ENCODE measurements around the gene CTIF.

Gene CTIF

DNA sequence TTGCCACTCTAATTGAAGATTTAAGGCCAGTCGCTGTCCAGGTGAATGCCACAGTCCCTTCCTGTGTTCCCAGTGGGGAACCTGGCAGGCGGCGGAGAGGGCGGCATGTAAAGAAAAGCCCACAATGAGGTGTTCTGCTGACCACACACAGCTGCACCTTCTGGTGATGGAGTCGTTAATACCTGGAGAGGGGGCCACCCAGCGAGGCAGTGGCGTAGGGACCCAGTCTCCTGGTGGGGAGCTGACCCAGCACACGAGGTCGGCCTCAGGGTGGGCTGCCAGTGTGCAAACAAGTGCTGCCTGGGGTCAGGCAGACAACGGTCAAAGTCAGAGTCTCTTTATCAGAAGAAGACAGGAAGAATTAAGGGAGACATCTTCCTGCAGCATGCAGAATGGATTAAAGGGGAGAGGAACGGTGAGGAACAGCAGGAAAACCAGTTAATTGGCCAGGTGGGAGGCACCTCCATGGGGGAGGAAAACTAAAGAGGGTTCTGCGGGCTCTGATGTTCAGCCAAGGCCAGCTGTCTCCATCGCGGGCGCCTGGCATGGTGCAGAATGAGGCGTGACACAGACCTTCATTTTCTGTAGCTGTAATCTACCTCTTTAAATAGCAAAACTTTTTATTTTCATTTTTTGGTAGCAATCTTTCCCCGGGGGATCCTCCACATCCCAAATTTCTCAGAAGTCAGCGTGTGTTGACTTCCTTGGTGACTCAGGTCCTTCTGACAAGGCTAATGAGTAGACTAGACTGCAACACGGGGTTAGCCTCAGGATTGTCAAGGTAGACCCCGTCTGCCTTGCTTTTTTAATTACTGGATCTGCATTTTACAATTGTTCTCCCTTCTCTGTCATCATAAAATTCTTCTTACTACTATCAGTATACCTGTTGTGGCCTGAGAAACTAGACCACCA, 333.7 kb downstream of the CTIF start:
- TF ChIP-seq POLR2A (IDR thresholded peaks at IDR 0.05; ENCODE audit: low read depth, low read length) (no peak), POLR2AphosphoS5 (IDR thresholded peaks at IDR 0.05; ENCODE audit: low read depth, low read length) (no peak), TAF1 (IDR thresholded peaks at IDR 0.05; ENCODE audit: borderline replicate concordance, low read depth, low read length) (no peak)
- FAIRE-seq (no peak), DNase-seq (ENCODE audit: insufficient read length) (no peak)

DNA sequence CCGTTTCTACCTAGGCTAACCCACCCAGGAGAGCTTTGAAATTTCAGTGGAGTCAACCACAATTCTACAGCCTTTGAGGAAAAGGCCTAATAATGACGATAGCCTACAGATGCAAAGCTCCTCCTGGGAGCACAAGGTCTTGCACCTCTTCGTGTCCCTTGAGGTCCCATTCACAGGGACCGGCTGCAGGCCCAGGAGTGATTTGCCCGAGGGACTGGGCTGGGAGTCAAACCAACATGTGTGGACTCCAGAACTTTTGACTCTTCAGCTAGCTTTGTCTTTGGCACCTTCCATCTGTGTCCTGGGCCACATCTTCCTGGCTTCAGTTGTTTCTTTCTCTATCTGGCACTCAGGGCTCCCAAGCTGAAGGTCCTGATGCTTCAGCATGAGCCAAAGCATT, 335.4 kb downstream of the CTIF start:
- no peak for FAIRE-seq
- no peak for DNase-seq (ENCODE audit: insufficient read length)
- TF ChIP-seq POLR2AphosphoS5 (IDR thresholded peaks at IDR 0.05; ENCODE audit: low read depth, low read length), result no peak
- no peak for TF ChIP-seq TAF1 (IDR thresholded peaks at IDR 0.05; ENCODE audit: borderline replicate concordance, low read depth, low read length)
- no peak for TF ChIP-seq POLR2A (IDR thresholded peaks at IDR 0.05; ENCODE audit: low read depth, low read length)

DNA sequence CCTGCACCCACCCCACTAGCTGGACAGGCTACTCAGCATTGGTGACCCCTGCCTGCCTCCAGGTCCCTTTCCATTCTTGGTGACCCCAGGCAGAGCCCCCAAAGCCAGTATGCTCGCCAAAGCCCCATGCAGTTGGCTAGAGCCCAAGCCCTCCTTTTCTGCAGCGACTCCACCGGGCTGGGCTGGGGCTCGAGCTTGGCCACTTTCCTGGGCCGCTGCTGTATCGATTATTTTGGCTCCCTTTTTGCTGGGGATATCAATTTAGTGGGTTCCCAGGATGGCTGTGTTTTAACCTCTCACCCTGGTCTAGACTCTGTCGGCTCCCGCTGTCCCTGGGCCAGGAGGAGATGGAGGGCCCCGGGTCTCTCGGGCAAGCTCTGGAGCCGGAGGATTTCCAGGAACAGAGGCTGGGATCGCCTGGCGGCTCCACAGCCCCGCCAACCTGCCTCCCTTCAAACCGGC, 335.9 kb downstream of the CTIF start:
- TF ChIP-seq TAF1 (IDR thresholded peaks at IDR 0.05; ENCODE audit: borderline replicate concordance, low read depth, low read length) (no peak), POLR2A (IDR thresholded peaks at IDR 0.05; ENCODE audit: low read depth, low read length) (no peak), POLR2AphosphoS5 (IDR thresholded peaks at IDR 0.05; ENCODE audit: low read depth, low read length) (no peak)
- FAIRE-seq (no peak), DNase-seq (ENCODE audit: insufficient read length) (no peak)

DNA sequence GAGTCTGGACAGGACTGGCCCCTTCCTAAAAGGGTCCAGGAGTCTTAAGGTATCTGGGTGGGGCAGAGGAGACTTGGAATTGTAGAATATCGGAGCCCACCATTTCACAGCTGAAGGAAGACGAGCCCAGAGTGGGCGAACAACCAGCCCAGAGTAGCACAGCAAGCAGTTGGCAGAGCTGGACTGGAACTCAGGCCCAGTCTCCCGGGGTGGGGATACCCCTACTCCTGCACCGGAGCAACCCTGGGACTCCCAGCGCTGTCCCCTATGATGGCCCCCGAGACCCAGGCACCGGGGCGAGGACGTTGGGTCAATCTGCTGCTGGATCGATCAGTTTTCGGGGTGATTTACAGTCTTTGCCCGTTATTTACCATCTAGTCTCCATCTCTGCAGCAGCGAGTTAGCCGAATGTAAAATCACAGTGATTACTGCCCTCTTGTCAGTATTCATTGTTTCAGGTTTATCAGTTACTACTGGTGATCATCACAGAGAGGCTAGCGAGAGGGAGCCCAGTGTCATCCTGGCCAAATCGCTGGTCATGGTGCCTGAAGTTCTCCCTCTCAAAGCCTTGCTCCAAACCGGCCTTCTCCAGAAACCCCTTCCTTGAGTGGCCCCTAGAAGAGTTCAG, 336.6 kb downstream of the CTIF start:
- FAIRE-seq (no peak), DNase-seq (ENCODE audit: insufficient read length) (no peak)
- TF ChIP-seq POLR2A (IDR thresholded peaks at IDR 0.05; ENCODE audit: low read depth, low read length), result no peak
- no peak for TF ChIP-seq TAF1 (IDR thresholded peaks at IDR 0.05; ENCODE audit: borderline replicate concordance, low read depth, low read length)
- no peak for TF ChIP-seq POLR2AphosphoS5 (IDR thresholded peaks at IDR 0.05; ENCODE audit: low read depth, low read length)

DNA sequence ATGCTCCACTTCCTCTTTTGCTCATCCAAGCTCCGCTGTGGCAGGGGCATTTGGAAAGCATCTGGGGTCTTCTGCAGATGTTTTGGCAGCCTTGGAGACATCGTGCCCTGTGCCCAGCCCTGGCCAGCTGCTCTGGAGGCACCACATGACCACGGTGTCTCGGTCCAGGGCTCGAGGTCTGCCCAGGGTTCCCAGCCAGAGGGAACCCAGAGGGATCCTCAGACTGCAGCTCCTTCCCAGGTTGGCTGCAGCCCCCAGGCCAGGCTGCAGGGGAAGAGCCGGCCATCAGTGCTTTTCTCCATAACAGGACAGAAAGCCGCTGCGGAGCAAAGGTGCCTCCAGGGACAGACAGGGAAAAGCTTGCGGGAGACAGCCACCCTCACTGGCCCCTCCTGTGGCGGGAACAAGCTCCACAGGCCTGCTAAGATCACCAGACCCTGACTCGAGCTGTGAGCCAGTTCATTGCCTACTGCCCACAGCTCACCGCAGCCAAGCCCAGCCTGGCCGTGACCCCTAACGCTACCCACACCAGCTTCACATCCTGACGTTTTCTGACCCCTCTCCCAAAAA, 337.2 kb downstream of the CTIF start:
- TF ChIP-seq POLR2A (IDR thresholded peaks at IDR 0.05; ENCODE audit: low read depth, low read length), result no peak
- no peak for TF ChIP-seq POLR2AphosphoS5 (IDR thresholded peaks at IDR 0.05; ENCODE audit: low read depth, low read length)
- TF ChIP-seq TAF1 (IDR thresholded peaks at IDR 0.05; ENCODE audit: borderline replicate concordance, low read depth, low read length), result no peak
- FAIRE-seq (no peak), DNase-seq (ENCODE audit: insufficient read length) (no peak)

DNA sequence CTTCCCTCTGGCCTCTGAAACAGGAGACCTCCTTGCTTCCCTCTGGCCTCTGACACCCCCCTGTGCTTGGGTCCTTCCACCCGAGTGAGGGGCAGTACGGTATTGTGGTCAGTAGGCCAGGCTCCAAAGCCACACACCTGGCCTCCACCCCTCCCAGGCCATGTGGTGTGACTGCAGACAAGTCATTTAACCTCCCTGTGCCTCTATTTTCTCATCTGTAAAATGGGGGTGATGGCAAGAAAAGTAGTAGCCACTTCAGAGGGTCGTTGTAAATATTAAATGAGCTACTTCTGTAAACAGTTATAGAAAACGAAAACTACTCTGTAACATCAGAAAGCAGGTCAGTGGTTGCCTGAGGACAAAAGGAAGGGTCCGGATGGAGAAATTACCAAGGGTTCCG, 337.8 kb downstream of the CTIF start:
- DNase-seq (ENCODE audit: insufficient read length), result no peak
- TF ChIP-seq TAF1 (IDR thresholded peaks at IDR 0.05; ENCODE audit: borderline replicate concordance, low read depth, low read length), result no peak
- TF ChIP-seq POLR2AphosphoS5 (IDR thresholded peaks at IDR 0.05; ENCODE audit: low read depth, low read length), result no peak
- no peak for TF ChIP-seq POLR2A (IDR thresholded peaks at IDR 0.05; ENCODE audit: low read depth, low read length)
- FAIRE-seq, result peak; percentile 17

DNA sequence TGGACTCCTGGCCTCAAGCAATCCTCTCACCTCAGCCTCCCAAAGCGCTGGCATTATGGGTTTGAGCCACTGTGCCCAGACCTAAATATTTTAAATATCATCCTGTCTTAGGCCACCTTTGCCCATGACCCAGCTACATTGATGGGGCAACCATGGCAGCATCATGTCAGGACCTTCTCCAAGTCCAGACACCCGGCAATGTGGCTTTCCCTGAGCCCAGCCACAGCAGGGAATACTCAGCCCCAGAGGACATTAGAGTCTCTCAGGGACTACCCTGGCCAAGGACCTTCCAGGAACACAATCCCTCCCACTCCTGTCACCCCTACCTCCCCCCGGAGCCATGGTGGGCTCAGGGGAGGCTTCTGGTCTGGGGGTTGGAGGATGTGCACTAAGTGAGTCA, 339.1 kb downstream of the CTIF start:
- FAIRE-seq, result no peak
- TF ChIP-seq POLR2A (IDR thresholded peaks at IDR 0.05; ENCODE audit: low read depth, low read length) (no peak), POLR2AphosphoS5 (IDR thresholded peaks at IDR 0.05; ENCODE audit: low read depth, low read length) (no peak), TAF1 (IDR thresholded peaks at IDR 0.05; ENCODE audit: borderline replicate concordance, low read depth, low read length) (no peak)
- DNase-seq (ENCODE audit: insufficient read length), result no peak

DNA sequence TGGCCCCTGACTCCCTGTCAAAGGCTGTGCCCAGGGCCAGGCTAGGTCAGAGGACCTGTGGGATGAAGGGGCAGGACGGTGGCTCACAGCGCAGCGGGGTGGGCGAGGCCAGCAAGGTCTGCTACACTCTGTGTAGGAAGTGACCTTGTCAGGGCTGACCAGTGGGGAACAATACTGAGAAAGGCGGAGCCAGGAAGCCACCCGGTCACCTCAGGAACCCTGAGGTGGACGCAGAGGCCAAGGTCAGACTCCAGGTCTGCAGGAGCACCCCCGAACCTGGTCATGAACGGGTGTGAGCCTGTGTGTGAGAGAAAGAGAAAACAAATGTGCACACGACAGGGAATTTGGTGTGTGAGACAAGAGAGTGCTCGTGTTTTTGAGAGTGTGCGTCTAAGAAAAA, 339.6 kb downstream of the CTIF start:
- TF ChIP-seq POLR2AphosphoS5 (IDR thresholded peaks at IDR 0.05; ENCODE audit: low read depth, low read length) (no peak), POLR2A (IDR thresholded peaks at IDR 0.05; ENCODE audit: low read depth, low read length) (no peak), TAF1 (IDR thresholded peaks at IDR 0.05; ENCODE audit: borderline replicate concordance, low read depth, low read length) (no peak)
- FAIRE-seq, result no peak
- DNase-seq (ENCODE audit: insufficient read length), result no peak

DNA sequence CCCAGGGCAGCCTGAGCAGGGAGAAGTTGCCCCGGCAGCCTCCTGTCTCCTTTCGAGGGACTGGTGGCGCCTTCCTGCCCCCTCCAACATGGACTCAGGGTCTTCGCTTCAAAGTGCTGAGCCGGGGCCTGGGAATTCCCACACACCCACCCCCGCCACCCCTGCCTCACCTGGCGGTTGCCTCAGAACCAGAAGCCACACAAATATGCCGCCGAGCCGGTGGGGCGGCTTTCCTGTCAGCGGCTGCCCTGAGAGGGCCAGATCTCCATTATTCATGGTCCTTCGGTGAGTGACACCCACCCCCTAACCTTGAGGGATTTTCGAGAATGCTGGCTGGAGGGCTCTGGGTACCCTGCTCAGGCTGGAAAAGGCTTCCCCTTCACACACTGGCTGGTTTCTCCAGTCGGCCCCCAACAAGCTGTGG, 340.2 kb downstream of the CTIF start:
- DNase-seq (ENCODE audit: insufficient read length) (no peak), FAIRE-seq (no peak)

DNA sequence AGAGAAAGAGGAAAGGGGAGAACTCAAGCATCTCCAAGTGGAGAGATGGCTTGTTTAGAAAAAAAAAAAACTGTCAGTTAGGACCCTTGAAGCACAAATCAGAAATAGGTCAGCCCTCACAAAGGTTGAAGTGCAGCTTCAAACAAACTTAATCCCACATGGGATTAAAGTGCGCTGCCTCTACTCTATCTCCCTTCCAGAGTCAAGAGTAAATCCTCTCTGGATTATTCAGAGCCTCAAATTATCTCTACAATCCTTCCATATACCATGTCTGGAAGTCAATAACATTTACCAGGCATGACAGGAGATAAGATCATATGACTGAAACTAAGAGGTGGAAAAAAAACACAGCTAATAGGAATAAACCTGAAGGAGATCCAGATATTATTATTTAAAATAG, 342.1 kb downstream of the CTIF start:
- FAIRE-seq (no peak), DNase-seq (ENCODE audit: insufficient read length) (no peak)
- TF ChIP-seq POLR2A (IDR thresholded peaks at IDR 0.05; ENCODE audit: low read depth, low read length) (no peak), POLR2AphosphoS5 (IDR thresholded peaks at IDR 0.05; ENCODE audit: low read depth, low read length) (no peak), TAF1 (IDR thresholded peaks at IDR 0.05; ENCODE audit: borderline replicate concordance, low read depth, low read length) (no peak)

More for the DNA sequence above, 340.2 kb downstream of the CTIF start:
- TF ChIP-seq POLR2A (IDR thresholded peaks at IDR 0.05; ENCODE audit: low read depth, low read length), result no peak
- TF ChIP-seq TAF1 (IDR thresholded peaks at IDR 0.05; ENCODE audit: borderline replicate concordance, low read depth, low read length), result no peak

DNA sequence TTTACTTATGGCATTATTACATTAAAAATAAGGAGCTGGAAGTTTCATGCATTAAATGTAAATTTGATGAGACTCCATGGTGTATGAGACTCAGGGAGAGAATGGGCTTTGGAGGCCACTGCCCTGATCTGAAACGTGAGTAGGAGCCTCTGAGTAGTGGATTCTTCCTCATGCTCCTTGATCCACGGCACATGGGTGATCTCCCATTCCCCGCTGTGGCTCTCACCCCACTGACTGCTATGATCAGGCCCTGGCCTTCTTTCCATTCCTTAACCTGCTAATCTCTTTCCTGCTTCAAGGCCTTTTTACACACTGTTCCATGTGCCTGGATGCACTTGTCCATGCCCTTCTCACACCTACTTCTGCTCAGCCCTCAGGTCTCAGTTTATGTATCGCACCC, 343.5 kb downstream of the CTIF start:
- FAIRE-seq, result no peak
- DNase-seq (ENCODE audit: insufficient read length), result no peak
- no peak for TF ChIP-seq POLR2AphosphoS5 (IDR thresholded peaks at IDR 0.05; ENCODE audit: low read depth, low read length)
- TF ChIP-seq POLR2A (IDR thresholded peaks at IDR 0.05; ENCODE audit: low read depth, low read length), result no peak
- no peak for TF ChIP-seq TAF1 (IDR thresholded peaks at IDR 0.05; ENCODE audit: borderline replicate concordance, low read depth, low read length)
